GM23248 (cell line): Measurements from ENCODE around the gene PAN2. TPM values are rescaled to one million over a fixed set of nuclear protein-coding genes. Genes with fewer than 3 reads are reported as not detected.

ENCODE experiments used
- DNase-seq: peaks from one replicate; pipeline ENCODE4 v3.0.0-alpha.2; 2015
- H2AFZ ChIP-seq: fragments of 200-600 bp; sonication (generic); 2 replicates; pipeline ENCODE4 v1.6.1; 2016; ENCODE audit warnings: antibody characterized with exemption
- H3F3A ChIP-seq: fragments of 200-600 bp; sonication (generic); 2 replicates; pipeline ENCODE4 v1.6.1; 2016; ENCODE audit warnings: mild to moderate bottlenecking, antibody characterized with exemption, mixed run types; ENCODE audit not compliant: insufficient read depth
- H3K27ac ChIP-seq: fragments of 200-600 bp; sonication (generic); 2 replicates; pipeline ENCODE4 v1.5.1; 2016; ENCODE audit warnings: mild to moderate bottlenecking
- H3K27me3 ChIP-seq: fragments of 200-600 bp; sonication (generic); replicated peaks from 2 replicates; pipeline ENCODE4 v1.6.1; 2016; ENCODE audit warnings: mild to moderate bottlenecking; ENCODE audit not compliant: insufficient read depth
- H3K36me3 ChIP-seq: fragments of 200-600 bp; sonication (generic); 2 replicates; pipeline ENCODE4 v1.6.1; 2016; ENCODE audit warnings: low read depth, mild to moderate bottlenecking
- H3K4me1 ChIP-seq: fragments of 200-600 bp; sonication (generic); 2 replicates; pipeline ENCODE4 v1.6.1; 2016; ENCODE audit warnings: mild to moderate bottlenecking; ENCODE audit not compliant: insufficient read depth
- H3K4me2 ChIP-seq: fragments of 200-600 bp; sonication (generic); one replicate; pipeline ENCODE4 v1.6.1; 2016; ENCODE audit warnings: mild to moderate bottlenecking; ENCODE audit not compliant: unreplicated experiment
- H3K4me3 ChIP-seq: fragments of 200-600 bp; sonication (generic); 2 replicates; pipeline ENCODE4 v1.5.1; 2016; ENCODE audit warnings: mild to moderate bottlenecking
- H3K79me2 ChIP-seq: fragments of 200-600 bp; sonication (generic); 2 replicates; pipeline ENCODE4 v1.6.1; 2016; ENCODE audit warnings: mild to moderate bottlenecking; ENCODE audit not compliant: insufficient read depth
- H3K9ac ChIP-seq: fragments of 200-600 bp; sonication (generic); 2 replicates; pipeline ENCODE4 v1.6.1; 2016; ENCODE audit warnings: mild to moderate bottlenecking
- H3K9me2 ChIP-seq: fragments of 200-600 bp; sonication (generic); 2 replicates; pipeline ENCODE4 v1.6.1; 2016; ENCODE audit warnings: mixed run types, mild to moderate bottlenecking, moderate library complexity; ENCODE audit not compliant: insufficient read depth
- H3K9me3 ChIP-seq: fragments of 200-600 bp; sonication (generic); one replicate; pipeline ENCODE4 v1.6.1; 2017; ENCODE audit warnings: low read depth
- H4K20me1 ChIP-seq: fragments of 200-600 bp; sonication (generic); 2 replicates; pipeline ENCODE4 v1.6.0; 2016; ENCODE audit not compliant: insufficient read depth
- EZH2 ChIP-seq: fragments of 200-600 bp; sonication (generic); IDR thresholded peaks from 2 replicates; pipeline ENCODE4 v1.6.1; 2018; ENCODE audit warnings: antibody characterized with exemption, mild to moderate bottlenecking; ENCODE audit not compliant: insufficient read depth, poor library complexity, severe bottlenecking
- EZH2phosphoT487 ChIP-seq: fragments of 200-600 bp; sonication (generic); IDR thresholded peaks from 2 replicates; pipeline ENCODE4 v1.6.1; 2018; ENCODE audit warnings: antibody characterized with exemption, moderate library complexity, mild to moderate bottlenecking, low read depth; ENCODE audit not compliant: insufficient read depth
- WGBS, 2 experiments: methylation state at CpG; one replicate each; pipeline ENCODE4 v1.1.6; 2015 to 2017; ENCODE audit warnings: low lambda C conversion rate in 2 of 2, low coverage in 1 of 2; ENCODE audit errors: missing lambda C conversion rate in 2 of 2; 5-methylcytosine and 5-hydroxymethylcytosine counted together
- in situ Hi-C: fragments of 300-500 bp; cut with MboI; formaldehyde crosslinking; loops from 2 replicates; pipeline ENCODE4 v1.15.0; 2020
- polyA plus RNA-seq: library from polyadenylated mRNA; unstranded; fragments of >200 nt; fragmentation: Nextera tagmentation; extraction: Ambion mirVana; gene quantifications from 2 replicates; pipeline ENCODE4 v1.2.1, GENCODE V29; 2016
- total RNA-seq: library from RNA; depleted of rRNA; stranded (reverse); fragments of >200 nt; shearing (Covaris generic); gene quantifications from 2 replicates; pipeline ENCODE4 v1.2.3, GENCODE V29; 2014

The PAN2 gene
- total and polyA plus RNA-seq, 2 experiments from 2014 or later: 9.1 to 20.2 TPM

DNA sequence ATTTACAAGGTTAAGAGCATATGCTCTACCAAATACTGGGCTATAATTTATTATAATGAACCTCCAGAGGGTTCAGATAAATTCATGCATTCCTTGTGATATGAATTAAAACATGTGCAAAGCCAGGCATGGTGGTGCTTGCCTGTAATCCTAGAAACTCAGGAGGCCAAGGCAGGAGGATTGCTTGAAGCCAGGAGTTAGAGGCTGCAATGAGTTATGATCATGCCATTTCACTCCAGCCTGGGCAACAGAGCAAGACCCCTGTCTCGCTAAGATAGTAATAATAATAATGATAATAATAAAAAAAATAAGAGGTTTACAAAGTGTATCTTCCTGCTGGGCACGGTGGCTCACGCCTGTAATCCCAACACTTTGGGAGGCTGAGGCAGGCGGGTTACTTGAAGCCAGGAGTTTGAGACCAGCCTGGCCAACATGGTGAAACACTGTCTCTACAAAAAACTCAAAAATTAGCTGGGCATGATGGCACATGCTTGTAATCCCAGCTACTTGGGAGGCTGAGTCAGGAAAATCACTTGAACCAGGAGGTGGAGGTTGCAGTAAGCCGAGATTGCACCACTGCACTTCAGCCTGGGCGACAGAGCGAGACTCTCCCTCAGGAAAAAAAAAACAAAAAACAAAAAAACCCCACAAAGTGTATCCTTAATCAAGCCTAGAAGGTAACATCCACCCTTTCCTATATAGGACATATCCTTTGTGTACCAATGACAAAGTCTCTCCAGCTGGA is 26.4 kb downstream of the PAN2 start:
- 96 to 97% methylated on average over 7 of the region's 7 CpGs for WGBS, 2 experiments
- in situ Hi-C loops: no loop called here
- no peaks in the 10 kb centered on the region for H3K9me2 ChIP-seq
- peaks cover 20% of the 10 kb centered on the region for H3K36me3 ChIP-seq
- no peak overlapping the region for H3K4me3 ChIP-seq
- H4K20me1 ChIP-seq: no peaks in the 10 kb centered on the region
- H3K9me3 ChIP-seq: no peaks in the 10 kb centered on the region
- H3K4me2 ChIP-seq: no peak overlapping the region
- no peak for DNase-seq
- no peak overlapping the region for H3K27ac ChIP-seq
- peaks cover 18% of the 10 kb centered on the region for H3K79me2 ChIP-seq
- H2AFZ ChIP-seq: no peak overlapping the region
- H3K4me1 ChIP-seq: no peaks in the 10 kb centered on the region
- no peak overlapping the region for H3K9ac ChIP-seq
- no peaks in the 10 kb centered on the region; the same call in 1 of the 2 replicates for H3F3A ChIP-seq
- no peak for TF ChIP-seq EZH2
- TF ChIP-seq EZH2phosphoT487: no peak
- no peaks in the 10 kb centered on the region for H3K27me3 ChIP-seq

DNA sequence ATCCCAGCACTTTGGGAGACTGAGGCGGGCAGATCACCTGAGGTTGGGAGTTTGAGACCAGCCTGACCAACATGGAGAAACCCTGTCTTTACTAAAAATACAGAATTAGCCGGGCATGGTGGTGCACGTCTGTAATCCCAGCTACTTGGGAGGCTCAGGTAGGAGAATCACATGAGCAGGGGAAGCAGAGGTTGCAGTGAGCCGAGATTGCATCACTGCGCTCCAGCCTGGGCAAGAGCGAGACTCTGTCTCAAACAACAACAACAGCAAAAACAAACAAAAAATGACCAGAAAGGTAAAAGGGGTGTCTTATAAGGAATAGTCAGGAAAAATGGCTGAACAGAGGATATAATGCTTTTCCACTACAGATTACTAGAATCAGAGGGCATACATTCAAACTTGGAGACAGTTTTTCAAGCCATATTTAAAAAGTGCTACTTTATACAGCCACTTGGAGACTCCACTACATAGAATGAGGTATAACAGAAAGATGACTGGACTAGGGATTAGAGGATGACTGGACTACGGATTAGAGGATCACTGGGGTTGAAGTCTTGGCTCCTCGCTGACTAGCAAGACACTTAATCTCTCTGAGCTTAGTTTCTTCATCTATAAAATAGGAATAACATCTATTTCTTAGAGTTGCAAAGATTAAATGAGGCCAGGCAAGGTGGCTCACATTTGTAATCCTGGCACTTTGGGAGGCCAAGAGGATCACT is 28.8 kb downstream of the PAN2 start:
- Histone ChIP-seq H3K4me2 (no peak overlapping the region), H3K27ac (no peak overlapping the region)
- 94 to 95% methylated on average over 8 of the region's 8 CpGs for WGBS, 2 experiments

DNA sequence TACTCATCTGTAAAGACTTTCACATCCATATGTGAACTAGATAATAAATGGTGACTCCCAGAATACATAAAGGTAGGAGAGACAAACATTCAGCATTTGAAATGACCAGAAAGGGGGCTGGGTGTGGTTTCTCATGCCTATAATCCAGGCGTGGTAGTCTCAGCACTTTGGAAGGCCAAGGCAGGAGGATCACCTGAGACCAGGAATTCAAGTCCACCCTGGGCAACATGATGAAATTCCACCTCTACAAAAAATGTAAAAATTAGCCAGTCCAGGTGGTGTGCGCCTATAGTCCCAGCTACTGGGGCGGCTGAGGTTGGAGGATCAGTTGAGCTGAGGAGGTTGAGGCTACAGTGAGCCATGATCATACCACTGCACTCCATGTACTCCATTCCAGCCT is 29.5 kb downstream of the PAN2 start:
- no peak for DNase-seq
- Histone ChIP-seq H3F3A (peaks cover 15% of the 10 kb centered on the region), H3K4me3 (no peak overlapping the region), H3K27me3 (no peaks in the 10 kb centered on the region), H3K4me2 (no peak overlapping the region), H4K20me1 (no peaks in the 10 kb centered on the region), H3K9me2 (no peaks in the 10 kb centered on the region), H3K79me2 (peaks cover 32% of the 10 kb centered on the region), H3K27ac (no peak overlapping the region), H3K9me3 (no peaks in the 10 kb centered on the region), H2AFZ (no peak overlapping the region), H3K36me3 (peaks cover 9% of the 10 kb centered on the region), H3K9ac (no peak overlapping the region), H3K4me1 (peaks cover 7% of the 10 kb centered on the region; the same call in 1 of the 2 replicates)
- TF ChIP-seq EZH2phosphoT487 (no peak), EZH2 (no peak)
- 93 to 96% methylated on average over 3 of the region's 3 CpGs for WGBS, 2 experiments
- in situ Hi-C loops: no loop called here

More for the DNA sequence above, 28.8 kb downstream of the PAN2 start:
- no peaks in the 10 kb centered on the region for H3K27me3 ChIP-seq
- H3K9me2 ChIP-seq: no peaks in the 10 kb centered on the region
- H3K9ac ChIP-seq: no peak overlapping the region
- peaks cover 15% of the 10 kb centered on the region for H3F3A ChIP-seq
- in situ Hi-C loops: no loop called here
- H3K9me3 ChIP-seq: no peaks in the 10 kb centered on the region
- peaks cover 9% of the 10 kb centered on the region for H3K36me3 ChIP-seq
- H3K4me3 ChIP-seq: no peak overlapping the region
- no peaks in the 10 kb centered on the region for H4K20me1 ChIP-seq
- H2AFZ ChIP-seq: no peak overlapping the region
- no peak for DNase-seq
- TF ChIP-seq EZH2 (no peak), EZH2phosphoT487 (no peak)
- peaks cover 27% of the 10 kb centered on the region for H3K79me2 ChIP-seq
- H3K4me1 ChIP-seq: peaks cover 7% of the 10 kb centered on the region; the same call in 1 of the 2 replicates

DNA sequence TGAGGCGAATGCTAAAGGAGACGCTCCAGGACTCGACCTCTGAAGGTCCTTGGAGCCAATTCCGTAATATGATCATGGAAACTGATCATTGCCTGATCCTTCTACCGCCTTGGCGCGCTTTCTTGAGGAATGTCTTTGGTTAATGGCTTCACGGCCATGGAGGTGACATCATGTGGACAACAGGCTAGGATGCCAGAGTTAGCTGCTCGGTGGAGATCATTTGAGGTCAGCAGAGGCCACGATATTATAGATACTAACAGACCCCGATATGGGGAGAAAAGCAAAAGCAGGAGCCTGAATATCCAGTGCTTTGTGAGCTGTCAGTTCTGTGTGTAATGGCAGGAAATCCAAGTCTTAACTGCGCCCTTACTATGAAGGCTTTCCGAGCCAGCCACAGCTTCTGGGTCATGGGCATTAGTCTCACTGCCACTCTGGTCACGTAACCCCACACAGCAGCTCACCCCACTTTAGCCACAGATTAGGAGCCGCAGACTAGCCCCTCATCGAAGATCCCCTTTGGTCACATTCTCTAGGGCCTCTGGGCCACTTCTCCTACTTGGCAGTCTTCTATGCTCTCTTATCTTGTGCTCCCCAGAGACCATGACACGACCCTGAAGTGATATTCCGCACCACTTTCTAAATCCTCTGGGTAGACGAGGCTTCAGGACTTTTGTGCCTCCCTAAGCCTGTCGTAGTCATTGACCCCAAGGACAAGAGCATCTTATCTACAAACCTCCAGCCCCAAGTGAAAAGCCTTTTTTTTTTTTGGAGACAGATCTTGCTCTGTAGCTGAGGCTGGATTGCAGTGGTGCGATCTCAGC is 32.9 kb downstream of the PAN2 start:
- TF ChIP-seq EZH2phosphoT487 (no peak), EZH2 (no peak)
- Histone ChIP-seq H3K79me2 (peaks cover 53% of the 10 kb centered on the region), H3F3A (peaks cover 20% of the 10 kb centered on the region), H4K20me1 (no peaks in the 10 kb centered on the region; the same call in 1 of the 2 replicates), H3K4me2 (peak overlapping the region; percentile 96), H3K9me3 (no peaks in the 10 kb centered on the region), H3K9ac (peak overlapping the region; percentile 80), H3K36me3 (peaks cover 4% of the 10 kb centered on the region), H3K27me3 (no peaks in the 10 kb centered on the region), H3K4me3 (peak overlapping the region; percentile 85), H3K27ac (peak overlapping the region; percentile 68), H3K4me1 (peaks cover 18% of the 10 kb centered on the region), H3K9me2 (no peaks in the 10 kb centered on the region), H2AFZ (peak overlapping the region; percentile 91)
- in situ Hi-C loops: no loop called here
- WGBS, 2 experiments: 31 to 35% methylated on average over 21 of the region's 21 CpGs
- no peak for DNase-seq
